SK-MEL-5 (cell line): Measurements from ENCODE around the gene DERL3. TPM values are rescaled to one million over a fixed set of nuclear protein-coding genes. Genes with fewer than 3 reads are reported as not detected.

Experiments used
- DNase-seq: peaks from one replicate; pipeline ENCODE4 v3.0.0-alpha.2; 2016; ENCODE audit warnings: low read depth, low spot score
- in situ Hi-C: cut with HindIII; loops from 2 replicates; pipeline ENCODE4 v1.10.0; 2016; ENCODE audit warnings: low sequenced_read_pairs, high pct_unique_total_duplicates, low pct_unique_long_range_greater_than_20kb
- small RNA-seq, 2 experiments: library from RNA; depleted of rRNA; stranded (forward); fragments of <200 nt; gene quantifications; one replicate each; pipeline ENCODE3, GENCODE V24; 2014
- total RNA-seq: library from RNA; depleted of rRNA; stranded (reverse); fragments of >200 nt; shearing (Covaris generic); gene quantifications from 2 replicates; pipeline ENCODE4 v1.2.3, GENCODE V29; 2014; rRNA removed

DERL3 gene
- total RNA-seq, 1 experiment from 2014 or later, result 0.26 TPM

GRCh38 chr22:23791738-23792645 is 46.8 kb downstream of the DERL3 start:
- in situ Hi-C loops, result no loop called here
- DNase-seq, result no peak

- no peak for DNase-seq
- in situ Hi-C loops, result no loop called here
These were observed 47.7 kb downstream of the DERL3 start for GRCh38 chr22:23790819-23791737.

- DNase-seq, result peak; percentile 57
- in situ Hi-C loops, result no loop called here
These were observed 49.2 kb downstream of the DERL3 start for GRCh38 chr22:23789638-23790037.

GRCh38 chr22:23789121-23789520 is 49.7 kb downstream of the DERL3 start:
- DNase-seq, result no peak
- in situ Hi-C loops, result no loop called here

GRCh38 chr22:23787910-23788309 is 50.9 kb downstream of the DERL3 start:
- DNase-seq, result no peak
- in situ Hi-C loops, result no loop called here

GRCh38 chr22:23787600-23787896 is 51.3 kb downstream of the DERL3 start:
- in situ Hi-C loops, result no loop called here
- no peak for DNase-seq

GRCh38 chr22:23786752-23787599 is 51.8 kb downstream of the DERL3 start, which contains the start of gene SMARCB1:
SMARCB1 (plus strand) TSS chr22:23786966; CDS start chr22:23787170, 204 bp downstream.
- in situ Hi-C loops, result no loop called here

GRCh38 chr22:23786261-23786710 is 52.5 kb downstream of the DERL3 start:
- no peak for DNase-seq
- in situ Hi-C loops, result no loop called here

More at GRCh38 chr22:23786752-23787599, 51.8 kb downstream of the DERL3 start, which contains the start of gene SMARCB1:
- DNase-seq, result peak; percentile 86

Small RNAs within 50 kb of the gene (small RNA-seq; reads per million reads assigned to genes)
- 0 reads per million in 2 experiments for gene RN7SL268P

Other genes starting within 250 kb of the DERL3 start
- gene DRICH1, start 206.7 kb downstream of the DERL3 start, total RNA-seq, result not detected in 2 replicates
- gene RGL4, start 148.0 kb downstream of the DERL3 start, total RNA-seq, result not detected in 2 replicates
- 5.2 and 5.7 TPM in 2 replicates for gene ZNF70, start 87.9 kb downstream of the DERL3 start, total RNA-seq
- not detected in 2 replicates for gene VPREB3, start 84.6 kb downstream of the DERL3 start, total RNA-seq
- not detected in 2 replicates for gene C22orf15, start 76.0 kb downstream of the DERL3 start, total RNA-seq
- 76.0 and 90.5 TPM in 2 replicates for gene CHCHD10, start 71.0 kb downstream of the DERL3 start, total RNA-seq
- gene MMP11, start 66.2 kb downstream of the DERL3 start, total RNA-seq, result 1.1 TPM in 2 replicates
- 71.1 and 78.4 TPM in 2 replicates for gene SMARCB1, start 52.0 kb downstream of the DERL3 start, total RNA-seq
- 20.6 and 20.7 TPM in 2 replicates for gene SLC2A11, start 18.9 kb upstream of the DERL3 start, total RNA-seq
- 837 and 896 TPM in 2 replicates for gene MIF, start 55.4 kb upstream of the DERL3 start, total RNA-seq
- 1.2 TPM in 2 replicates for gene GSTT2B, start 122.2 kb upstream of the DERL3 start, total RNA-seq
- gene DDTL, start 127.9 kb upstream of the DERL3 start, total RNA-seq, result 1.6 and 1.8 TPM in 2 replicates
- 397 and 481 TPM in 2 replicates for gene DDT, start 135.4 kb upstream of the DERL3 start, total RNA-seq
- gene GSTT2, start 141.1 kb upstream of the DERL3 start, total RNA-seq, result not detected in 2 replicates
- gene GSTT4, start 166.4 kb upstream of the DERL3 start, total RNA-seq, result not detected in 2 replicates
- 28.4 and 29.1 TPM in 2 replicates for gene CABIN1, start 172.3 kb upstream of the DERL3 start, total RNA-seq